ENCODE data around the gene FXYD3.
"Not testable (repeated sequence)": the region's sequence is repeated elsewhere in the genome, so short reads cannot be mapped to it uniquely, and the experiment has no call there.

FXYD3 gene

GRCh38 chr19:35099897-35100275 is 15.7 kb upstream of the FXYD3 start:
- no peaks in the 10 kb centered on the region for H3K36me3 ChIP-seq (ENCODE audit: control insufficient read depth, insufficient read depth, low read length)

GRCh38 chr19:35100588-35101533 is 14.8 kb upstream of the FXYD3 start:
- H3K36me3 ChIP-seq (ENCODE audit: control insufficient read depth, insufficient read depth, low read length): no peaks in the 10 kb centered on the region
- no peak for TF ChIP-seq CTCF (IDR thresholded peaks at IDR 0.05; ENCODE audit: insufficient read depth, low read length, poor library complexity, severe bottlenecking)
- H3K4me3 ChIP-seq (replicated peaks; ENCODE audit: low read depth, low read length): no peak overlapping the region
- no peaks in the 10 kb centered on the region for H3K27me3 ChIP-seq (replicated peaks; ENCODE audit: control insufficient read depth, insufficient read depth, low read length)
- no peak for DNase-seq (ENCODE audit: extremely low read depth, insufficient read length)

More at GRCh38 chr19:35099897-35100275, 15.7 kb upstream of the FXYD3 start:
- Histone ChIP-seq H3K4me3 (replicated peaks; ENCODE audit: low read depth, low read length) (no peak overlapping the region), H3K27me3 (replicated peaks; ENCODE audit: control insufficient read depth, insufficient read depth, low read length) (no peaks in the 10 kb centered on the region)
- no peak for DNase-seq (ENCODE audit: extremely low read depth, insufficient read length)
- no peak for TF ChIP-seq CTCF (IDR thresholded peaks at IDR 0.05; ENCODE audit: insufficient read depth, low read length, poor library complexity, severe bottlenecking)

- not testable (repeated sequence) for H3K4me3 ChIP-seq (replicated peaks; ENCODE audit: low read depth, low read length); H3K36me3 ChIP-seq (ENCODE audit: control insufficient read depth, insufficient read depth, low read length); H3K27me3 ChIP-seq (replicated peaks; ENCODE audit: control insufficient read depth, insufficient read depth, low read length); DNase-seq (ENCODE audit: extremely low read depth, insufficient read length)
Observed at GRCh38 chr19:35101949-35102348, 13.7 kb upstream of the FXYD3 start.

GRCh38 chr19:35103614-35104013 is 12.0 kb upstream of the FXYD3 start:
- not testable (repeated sequence) for H3K27me3 ChIP-seq (replicated peaks; ENCODE audit: control insufficient read depth, insufficient read depth, low read length); DNase-seq (ENCODE audit: extremely low read depth, insufficient read length); H3K4me3 ChIP-seq (replicated peaks; ENCODE audit: low read depth, low read length); H3K36me3 ChIP-seq (ENCODE audit: control insufficient read depth, insufficient read depth, low read length)

- DNase-seq (ENCODE audit: extremely low read depth, insufficient read length): no peak
- Histone ChIP-seq H3K27me3 (replicated peaks; ENCODE audit: control insufficient read depth, insufficient read depth, low read length) (no peaks in the 10 kb centered on the region), H3K4me3 (replicated peaks; ENCODE audit: low read depth, low read length) (no peak overlapping the region), H3K36me3 (ENCODE audit: control insufficient read depth, insufficient read depth, low read length) (no peaks in the 10 kb centered on the region)
- TF ChIP-seq CTCF (IDR thresholded peaks at IDR 0.05; ENCODE audit: insufficient read depth, low read length, poor library complexity, severe bottlenecking): no peak
Observed at GRCh38 chr19:35104361-35104760, 11.3 kb upstream of the FXYD3 start.

- H3K27me3 ChIP-seq (replicated peaks; ENCODE audit: control insufficient read depth, insufficient read depth, low read length): no peaks in the 10 kb centered on the region
- no peaks in the 10 kb centered on the region for H3K36me3 ChIP-seq (ENCODE audit: control insufficient read depth, insufficient read depth, low read length)
- DNase-seq (ENCODE audit: extremely low read depth, insufficient read length): no peak
- TF ChIP-seq CTCF (IDR thresholded peaks at IDR 0.05; ENCODE audit: insufficient read depth, low read length, poor library complexity, severe bottlenecking): no peak
- H3K4me3 ChIP-seq (replicated peaks; ENCODE audit: low read depth, low read length): no peak overlapping the region
Observed at GRCh38 chr19:35105047-35105410, 10.6 kb upstream of the FXYD3 start.

All from GM06990 (cell line).